H1 (cell line): ENCODE measurements around the gene PEX3. TPM values are rescaled to one million over a fixed set of nuclear protein-coding genes. Genes with fewer than 3 reads are reported as not detected.

Experiments used
- CBX5 ChIP-seq: fragments of 300-800, 300-1000 bp; sonication (generic); IDR thresholded peaks from 2 replicates; pipeline ENCODE4 v1.7.1; 2016; ENCODE audit warnings: antibody characterized with exemption, low read length, low read depth
- CHD1 ChIP-seq: IDR thresholded peaks from 2 replicates; pipeline ENCODE4 v1.6.1; 2012; ENCODE audit warnings: low read depth, low read length, improper control_type of control experiment
- CHD2 ChIP-seq: IDR thresholded peaks from 2 replicates; pipeline ENCODE4 v1.6.1; 2012; ENCODE audit warnings: low read length, improper control_type of control experiment
- CHD7 ChIP-seq: fragments of 300-600 bp; sonication (generic); IDR thresholded peaks from 2 replicates; pipeline ENCODE4 v1.7.1; 2012; ENCODE audit warnings: low read length, moderate library complexity, mild to moderate bottlenecking, inconsistent platforms; ENCODE audit not compliant: insufficient replicate concordance
- CREB1 ChIP-seq: IDR thresholded peaks from 2 replicates; pipeline ENCODE4 v1.6.1; 2012; ENCODE audit warnings: inconsistent platforms
- FOSL1 ChIP-seq: IDR thresholded peaks from 2 replicates; pipeline ENCODE4 v1.6.1; 2011; ENCODE audit warnings: mild to moderate bottlenecking, low read depth, low read length, moderate library complexity; ENCODE audit not compliant: insufficient read depth
- JUND ChIP-seq: IDR thresholded peaks from 2 replicates; pipeline ENCODE4 v1.6.1; 2011; ENCODE audit warnings: mild to moderate bottlenecking, improper control_type of control experiment, low read length
- PHF8 ChIP-seq: fragments of 200-600 bp; sonication (generic); conservative IDR thresholded peaks from 2 replicates; pipeline ENCODE4 v1.7.1; 2012; ENCODE audit warnings: low read depth, mild to moderate bottlenecking, inconsistent platforms, low read length, moderate library complexity
- RAD21 ChIP-seq, 2 experiments: IDR thresholded peaks in 1 of 2; conservative IDR thresholded peaks in 1 of 2; 2 replicates each; pipeline ENCODE4 v1.6.1; 2011; ENCODE audit warnings: low read depth in 2 of 2, low read length in 2 of 2, improper control_type of control experiment in 1 of 2, inconsistent platforms in 1 of 2, mild to moderate bottlenecking in 1 of 2, moderate library complexity in 1 of 2
- RXRA ChIP-seq: IDR thresholded peaks from 2 replicates; pipeline ENCODE4 v1.6.1; 2011; ENCODE audit warnings: low read depth, mild to moderate bottlenecking, low read length, moderate library complexity; ENCODE audit not compliant: insufficient read depth
- YY1 ChIP-seq: IDR thresholded peaks from 2 replicates; pipeline ENCODE4 v1.6.1; 2011; ENCODE audit warnings: low read depth, mild to moderate bottlenecking, low read length
- polyA plus RNA-seq, 7 experiments: library from polyadenylated mRNA; depleted of rRNA in 3 of 7; stranded (reverse) in 5 of 7; unstranded in 2 of 7; fragments of >200 nt in 5 of 7; fragments of 200-250 nt in 2 of 7; gene quantifications; 1 replicate in 5 of 7; 2 replicates in 1 of 7; 4 replicates in 1 of 7; pipeline versions ENCODE4 v1.2.1 to v1.2.3, GENCODE V29; 2011 to 2013; ENCODE audit warnings: missing spikeins in 2 of 7, mixed read lengths in 2 of 7
- total RNA-seq: library from RNA; stranded (reverse); fragmentation: NEBNext Ultra II Directional; extraction: Animal tissue kit (Norgen Biotek cat#: 25700); gene quantifications from 2 replicates; pipeline ENCODE4 v1.2.1, GENCODE V29; 2021
- TF ChIP-seq, protein P1 (sequence below): IDR thresholded peaks from 2 replicates; pipeline ENCODE4 v1.6.1; 2011; ENCODE audit warnings: low read depth, mild to moderate bottlenecking, low read length; ENCODE audit not compliant: insufficient read depth

Gene PEX3
- total and polyA plus RNA-seq, 2 of the 8 experiments (the other 6 are each of a cell fraction or from before 2014, with no cell fraction given) = 8.0 to 16.8 TPM

DNA sequence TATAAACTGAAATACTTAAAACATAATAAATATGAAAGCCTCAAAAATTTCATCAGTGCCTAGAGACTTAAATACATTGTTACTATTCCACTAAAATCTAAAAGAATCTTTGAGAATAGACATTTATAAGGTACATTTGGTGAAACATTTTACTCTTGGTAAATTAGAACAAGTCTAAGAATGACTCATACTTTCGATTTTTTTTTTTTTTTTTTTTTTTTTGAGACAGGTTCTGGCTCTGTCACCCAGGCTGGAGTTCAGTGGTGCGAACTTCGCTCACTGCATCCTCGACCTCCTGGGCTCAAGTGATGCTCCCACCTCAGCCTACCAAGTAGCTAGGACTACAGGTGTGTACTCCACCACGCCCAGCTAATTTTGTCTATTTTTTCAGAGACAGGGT lies 54.5 kb downstream of the PEX3 start (continued):
- no peak for TF ChIP-seq CHD7
- no peak for TF ChIP-seq RXRA
- no peak for TF ChIP-seq CHD1
- no peak for TF ChIP-seq PHF8
- TF ChIP-seq YY1 = no peak
- no peak for TF ChIP-seq FOSL1
- TF ChIP-seq CHD2 = no peak
- no peak for TF ChIP-seq RAD21 (IDR thresholded peaks at IDR 0.05 in 1 of 2, conservative IDR thresholded peaks at IDR 0.05 in 1 of 2; ENCODE audit: low read depth in 2 of 2, low read length in 2 of 2)
- no peak for TF ChIP-seq CREB1
- TF ChIP-seq, protein P1, sequence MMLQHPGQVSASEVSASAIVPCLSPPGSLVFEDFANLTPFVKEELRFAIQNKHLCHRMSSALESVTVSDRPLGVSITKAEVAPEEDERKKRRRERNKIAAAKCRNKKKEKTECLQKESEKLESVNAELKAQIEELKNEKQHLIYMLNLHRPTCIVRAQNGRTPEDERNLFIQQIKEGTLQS = no peak
- no peak for TF ChIP-seq CBX5
- no peak for TF ChIP-seq JUND
